NCI-H524 treated with DMSO at 0.1 percent for 48 hours (cell line): ENCODE data around the gene SEC23A.
A peak's percentile ranks its signal among the peaks of the same experiment; 100 is the strongest.
"Not testable (repeated sequence)": the region's sequence is repeated elsewhere in the genome, so short reads cannot be mapped to it uniquely, and the experiment has no call there.

Experiments used
- DNase-seq: peaks from one replicate; lab custom pipeline; 2025; lab: John Stamatoyannopoulos, UW

Gene SEC23A

GRCh38 chr14:39030209-39030608 is 72.8 kb downstream of the SEC23A start:
- no peak for DNase-seq

GRCh38 chr14:39029789-39030188 is 73.2 kb downstream of the SEC23A start:
- DNase-seq: no peak

- no peak for DNase-seq
Measured at GRCh38 chr14:39028620-39029019, 74.4 kb downstream of the SEC23A start.

- peak; percentile 96 for DNase-seq
Measured at GRCh38 chr14:39025810-39026627, 77.0 kb downstream of the SEC23A start.

- DNase-seq: peak; percentile 41
Measured at GRCh38 chr14:39025250-39025809, 77.7 kb downstream of the SEC23A start.

- DNase-seq: peak; percentile 99
Measured at GRCh38 chr14:39023939-39024871, 78.8 kb downstream of the SEC23A start.

GRCh38 chr14:39017096-39018016 is 85.7 kb downstream of the SEC23A start:
- not testable (repeated sequence) for DNase-seq

GRCh38 chr14:39016733-39017095 is 86.3 kb downstream of the SEC23A start:
- no peak for DNase-seq

GRCh38 chr14:39015964-39016577 is 87.0 kb downstream of the SEC23A start:
- peak; percentile 23 for DNase-seq

- DNase-seq: peak; percentile 51
Measured at GRCh38 chr14:39015360-39015961, 87.6 kb downstream of the SEC23A start.

- DNase-seq: no peak
Measured at GRCh38 chr14:39014460-39014859, 88.6 kb downstream of the SEC23A start.

GRCh38 chr14:39008965-39009364 is 94.1 kb downstream of the SEC23A start:
- not testable (repeated sequence) for DNase-seq

GRCh38 chr14:39006721-39007410 is 96.2 kb downstream of the SEC23A start:
- DNase-seq: no peak

GRCh38 chr14:39005044-39005880 is 97.8 kb downstream of the SEC23A start:
- DNase-seq: no peak

GRCh38 chr14:38999949-39000348 is 103.1 kb downstream of the SEC23A start:
- DNase-seq: no peak

GRCh38 chr14:38994731-38995130 is 108.3 kb downstream of the SEC23A start:
- peak; percentile 69 for DNase-seq

- DNase-seq: no peak
Measured at GRCh38 chr14:38993981-38994380, 109.1 kb downstream of the SEC23A start.

- DNase-seq: no peak
Measured at GRCh38 chr14:38992067-38992844, 110.8 kb downstream of the SEC23A start.
